Nephron progenitor cell (in vitro differentiated cells): ENCODE data around the gene CTSZ.

ENCODE experiments used
- DNase-seq: peaks from one replicate; pipeline ENCODE4 v3.0.0; 2021
- H3K27ac Mint-ChIP-seq: 2 replicates; pipeline ENCODE4 v1.8.0; 2021; ENCODE audit warnings: mild to moderate bottlenecking, moderate library complexity, mixed read lengths
- H3K27me3 Mint-ChIP-seq: 2 replicates; pipeline ENCODE4 v1.8.0; 2021; ENCODE audit warnings: mild to moderate bottlenecking, low read depth, mixed read lengths; ENCODE audit not compliant: poor library complexity
- H3K36me3 Mint-ChIP-seq: 2 replicates; pipeline ENCODE4 v1.8.0; 2021; ENCODE audit warnings: low read depth, mixed read lengths
- H3K4me1 Mint-ChIP-seq: 2 replicates; pipeline ENCODE4 v1.8.0; 2021; ENCODE audit warnings: mixed read lengths
- H3K4me3 Mint-ChIP-seq: 2 replicates; pipeline ENCODE4 v1.8.0; 2021; ENCODE audit warnings: mild to moderate bottlenecking, moderate library complexity, mixed read lengths
- H3K9me3 Mint-ChIP-seq: 2 replicates; pipeline ENCODE4 v1.8.0; 2021; ENCODE audit warnings: mild to moderate bottlenecking, moderate library complexity, mixed read lengths
- CTCF ChIP-seq: fragments of 200-600 bp; sonication (generic); IDR thresholded peaks from 2 replicates; pipeline ENCODE4 v1.5.0; 2021; ENCODE audit warnings: antibody characterized with exemption

The CTSZ gene

GRCh38 chr20:59025086-59025485 is 18.0 kb upstream of the CTSZ start:
- Mint-ChIP-seq H3K27ac (no peak overlapping the region), H3K4me3 (no peak overlapping the region), H3K36me3 (peaks cover 55% of the 10 kb centered on the region), H3K9me3 (no peaks in the 10 kb centered on the region), H3K27me3 (peaks cover 3% of the 10 kb centered on the region), H3K4me1 (peaks cover 58% of the 10 kb centered on the region)
- no peak for DNase-seq
- TF ChIP-seq CTCF: no peak

GRCh38 chr20:59024111-59024530 is 17.1 kb upstream of the CTSZ start:
- Mint-ChIP-seq H3K27me3 (peaks cover 3% of the 10 kb centered on the region), H3K4me1 (peaks cover 48% of the 10 kb centered on the region), H3K36me3 (peaks cover 48% of the 10 kb centered on the region), H3K4me3 (no peak overlapping the region), H3K27ac (no peak overlapping the region), H3K9me3 (no peaks in the 10 kb centered on the region)
- no peak for DNase-seq
- no peak for TF ChIP-seq CTCF

GRCh38 chr20:59023616-59024015 is 16.6 kb upstream of the CTSZ start:
- Mint-ChIP-seq H3K36me3 (peaks cover 48% of the 10 kb centered on the region), H3K27me3 (peaks cover 3% of the 10 kb centered on the region), H3K4me3 (no peak overlapping the region), H3K4me1 (peaks cover 43% of the 10 kb centered on the region), H3K9me3 (no peaks in the 10 kb centered on the region), H3K27ac (no peak overlapping the region)
- no peak for DNase-seq
- no peak for TF ChIP-seq CTCF

GRCh38 chr20:59022754-59023153 is 15.7 kb upstream of the CTSZ start:
- peaks cover 36% of the 10 kb centered on the region for H3K4me1 Mint-ChIP-seq
- H3K27ac Mint-ChIP-seq: peak overlapping the region; percentile 69
- H3K4me3 Mint-ChIP-seq: no peak overlapping the region
- H3K36me3 Mint-ChIP-seq: peaks cover 48% of the 10 kb centered on the region
- no peaks in the 10 kb centered on the region for H3K9me3 Mint-ChIP-seq
- peaks cover 3% of the 10 kb centered on the region for H3K27me3 Mint-ChIP-seq
- DNase-seq: no peak
- TF ChIP-seq CTCF: no peak

GRCh38 chr20:59020938-59021551 is 14.0 kb upstream of the CTSZ start:
- Mint-ChIP-seq H3K27me3 (peaks cover 12% of the 10 kb centered on the region), H3K27ac (peak overlapping the region; percentile 88), H3K4me3 (no peak overlapping the region), H3K4me1 (peaks cover 39% of the 10 kb centered on the region), H3K36me3 (peaks cover 36% of the 10 kb centered on the region), H3K9me3 (no peaks in the 10 kb centered on the region)
- DNase-seq: no peak
- TF ChIP-seq CTCF: no peak

- peak within 1 kb of the TSS; percentile 81 for H3K27ac Mint-ChIP-seq
- H3K9me3 Mint-ChIP-seq: no peaks in the 10 kb centered on the region
- DNase-seq: no peak
- peaks cover 12% of the 10 kb centered on the region for H3K27me3 Mint-ChIP-seq
- TF ChIP-seq CTCF: no peak
- peaks cover 41% of the 10 kb centered on the region for H3K4me1 Mint-ChIP-seq
- H3K4me3 Mint-ChIP-seq: no peak within 1 kb of the TSS
- H3K36me3 Mint-ChIP-seq: peaks cover 21% of the 10 kb centered on the region
Measured at GRCh38 chr20:59019217-59019616, 12.2 kb upstream of the CTSZ start, which contains the start of gene TUBB1. Gene TUBB1 (plus strand): TSS chr20:59019429. CDS start chr20:59019523, 94 bp downstream.
